Measurements from ENCODE around the gene RIPOR3.

The RIPOR3 gene

DNA sequence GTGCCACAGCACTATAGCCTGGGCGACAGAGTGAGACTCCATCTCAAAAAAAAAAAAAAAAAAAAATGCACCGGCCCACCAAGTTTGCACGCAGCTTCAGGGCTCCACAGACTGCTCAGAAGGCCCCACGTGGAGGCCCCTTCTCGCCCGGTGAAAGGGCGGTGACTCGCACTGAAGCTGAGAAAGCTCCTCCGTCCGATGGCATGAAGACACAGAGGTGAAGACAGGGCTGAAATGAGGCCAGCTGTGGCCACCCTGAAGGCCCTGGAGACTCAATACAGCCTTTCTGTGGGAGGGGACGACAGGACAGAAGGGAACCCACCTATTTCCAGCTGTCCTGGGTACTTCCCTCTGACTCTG is 97.1 kb downstream of the RIPOR3 start:
- Histone ChIP-seq H3K9ac (peak overlapping the region in 2 of 11 experiments; percentile 4 to 20; a peak in 2 of 22 replicates), H3K9me3 (replicated peaks in 1 of 11) (no peaks in the 10 kb centered on the region), H4K20me1 (peaks cover 0 to 29% (median 0%) of the 10 kb centered on the region in 11 experiments; a peak in 5 of 22 replicates), H3K4me3 (no peak overlapping the region), H3K4me1 (peaks cover 8 to 40% (median 19%) of the 10 kb centered on the region in 10 experiments; a peak in 17 of 20 replicates), H3K27me3 (no peaks in the 10 kb centered on the region), H3K36me3 (peaks cover 0 to 16% (median 10%) of the 10 kb centered on the region in 11 experiments; a peak in 13 of 22 replicates), H3K4me2 (peak overlapping the region in 7 of 11 experiments; percentile 20 to 55 (median 22); a peak in 7 of 22 replicates), H3K27ac (no peak overlapping the region; a peak in 1 of 22 replicates)
- TF ChIP-seq Cebpa-rat (IDR thresholded peaks at IDR 0.05), result no peak

GRCh38 chr20:50593005-50593335 is 98.4 kb downstream of the RIPOR3 start:
- Histone ChIP-seq H3K4me3 (no peak overlapping the region), H3K9me3 (replicated peaks in 1 of 11) (no peaks in the 10 kb centered on the region), H3K4me1 (peaks cover 8 to 36% (median 19%) of the 10 kb centered on the region in 10 experiments; a peak in 16 of 20 replicates), H4K20me1 (peaks cover 0 to 34% (median 0%) of the 10 kb centered on the region in 11 experiments; a peak in 6 of 22 replicates), H3K9ac (no peak overlapping the region), H3K36me3 (peaks cover 0 to 22% (median 12%) of the 10 kb centered on the region in 11 experiments; a peak in 15 of 22 replicates), H3K4me2 (no peak overlapping the region), H3K27me3 (no peaks in the 10 kb centered on the region), H3K27ac (no peak overlapping the region)
- no peak for TF ChIP-seq Cebpa-rat (IDR thresholded peaks at IDR 0.05)

DNA sequence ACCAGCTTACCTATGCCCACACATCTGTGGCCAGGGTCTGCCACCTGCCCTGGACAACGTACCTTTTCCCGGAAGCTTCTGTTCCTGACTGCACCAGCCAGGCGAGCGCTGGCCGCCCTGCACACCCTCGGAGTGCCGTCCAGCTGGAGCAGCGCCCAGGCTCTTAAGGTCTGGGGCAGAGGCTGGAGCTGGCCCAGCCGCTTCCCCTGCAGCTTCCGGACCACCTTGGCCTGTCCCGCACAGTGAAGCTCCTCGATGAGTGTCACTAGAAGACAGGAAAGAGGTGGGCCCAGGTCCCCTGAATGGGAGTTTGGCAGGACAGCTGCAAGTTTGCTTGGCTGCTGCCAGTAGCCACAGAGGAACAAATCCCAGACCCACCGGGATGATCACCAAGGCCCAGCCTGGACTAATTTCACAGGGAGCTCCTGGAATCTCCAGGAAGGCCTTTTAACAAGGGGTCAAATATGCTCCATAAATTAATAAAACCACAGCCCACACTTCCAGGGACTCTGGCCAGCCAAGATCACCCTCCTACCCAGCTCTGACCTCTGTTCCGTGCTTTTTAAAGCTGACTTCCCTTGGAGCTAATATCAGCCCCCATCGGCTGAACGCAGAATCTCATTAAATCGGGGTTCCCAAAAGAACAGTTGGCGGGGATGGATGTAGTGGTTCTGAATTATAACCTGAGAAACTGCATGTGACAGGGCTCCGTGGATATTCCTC is 98.9 kb downstream of the RIPOR3 start:
- no peak for TF ChIP-seq Cebpa-rat (IDR thresholded peaks at IDR 0.05)

DNA sequence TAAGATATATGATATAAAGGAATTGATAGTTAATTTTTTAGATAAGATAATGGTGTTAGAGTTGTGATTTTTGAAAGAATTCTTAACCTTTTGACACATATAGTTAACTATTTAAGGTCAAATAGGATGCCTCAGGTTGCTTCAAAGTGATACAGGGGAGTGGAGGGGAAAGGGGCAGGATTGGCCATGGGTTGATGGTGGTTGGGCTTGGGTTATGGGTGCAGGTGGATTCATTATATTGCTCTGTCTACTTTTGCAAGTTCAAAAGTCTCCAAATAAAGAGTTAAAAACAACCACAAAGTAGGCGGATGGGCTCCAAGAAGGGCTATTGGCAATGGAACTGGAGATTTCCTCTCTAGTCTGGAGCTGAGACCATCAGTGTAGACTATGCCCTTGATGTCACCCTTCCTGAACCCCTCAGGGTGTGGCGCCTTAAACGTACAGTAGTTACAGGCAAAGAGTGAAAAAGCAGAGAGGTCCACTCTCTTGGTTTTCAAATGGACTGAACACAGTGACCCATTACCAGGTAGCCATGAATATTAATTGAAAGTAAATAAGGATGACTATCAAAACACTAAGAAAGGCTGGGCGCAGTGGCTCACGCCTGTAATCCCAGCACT is 100.0 kb downstream of the RIPOR3 start:
- no peak overlapping the region for H3K4me3 ChIP-seq
- no peak for TF ChIP-seq Cebpa-rat (IDR thresholded peaks at IDR 0.05)
- H4K20me1 ChIP-seq, result peaks cover 0 to 50% (median 6%) of the 10 kb centered on the region in 11 experiments; a peak in 7 of 22 replicates
- no peak overlapping the region for H3K27ac ChIP-seq
- no peaks in the 10 kb centered on the region for H3K9me3 ChIP-seq (replicated peaks in 1 of 11)
- peaks cover 6 to 39% (median 28%) of the 10 kb centered on the region in 11 experiments for H3K36me3 ChIP-seq
- H3K9ac ChIP-seq, result no peak overlapping the region
- H3K4me1 ChIP-seq, result peaks cover 6 to 25% (median 19%) of the 10 kb centered on the region in 10 experiments; a peak in 16 of 20 replicates
- no peak overlapping the region for H3K4me2 ChIP-seq
- no peaks in the 10 kb centered on the region for H3K27me3 ChIP-seq

More for the DNA sequence above, 98.9 kb downstream of the RIPOR3 start:
- H3K27me3 ChIP-seq, result no peaks in the 10 kb centered on the region
- H4K20me1 ChIP-seq, result peaks cover 0 to 39% (median 4%) of the 10 kb centered on the region in 11 experiments; a peak in 7 of 22 replicates
- H3K27ac ChIP-seq, result no peak overlapping the region
- no peak overlapping the region for H3K9ac ChIP-seq
- no peaks in the 10 kb centered on the region for H3K9me3 ChIP-seq (replicated peaks in 1 of 11)
- peaks cover 0 to 28% (median 17%) of the 10 kb centered on the region in 11 experiments; a peak in 19 of 22 replicates for H3K36me3 ChIP-seq
- peaks cover 8 to 33% (median 19%) of the 10 kb centered on the region in 10 experiments; a peak in 16 of 20 replicates for H3K4me1 ChIP-seq
- H3K4me3 ChIP-seq, result no peak overlapping the region
- H3K4me2 ChIP-seq, result no peak overlapping the region

GRCh38 chr20:50590348-50590664 is 101.0 kb downstream of the RIPOR3 start:
- Histone ChIP-seq H4K20me1 (peaks cover 0 to 51% (median 6%) of the 10 kb centered on the region in 11 experiments; a peak in 7 of 22 replicates), H3K4me1 (peaks cover 0 to 14% (median 10%) of the 10 kb centered on the region in 10 experiments; a peak in 12 of 20 replicates), H3K4me3 (no peak overlapping the region), H3K9me3 (replicated peaks in 1 of 11) (no peaks in the 10 kb centered on the region), H3K36me3 (peaks cover 17 to 49% (median 39%) of the 10 kb centered on the region in 11 experiments), H3K27ac (no peak overlapping the region), H3K27me3 (no peaks in the 10 kb centered on the region), H3K9ac (no peak overlapping the region), H3K4me2 (no peak overlapping the region)
- TF ChIP-seq Cebpa-rat (IDR thresholded peaks at IDR 0.05), result no peak

DNA sequence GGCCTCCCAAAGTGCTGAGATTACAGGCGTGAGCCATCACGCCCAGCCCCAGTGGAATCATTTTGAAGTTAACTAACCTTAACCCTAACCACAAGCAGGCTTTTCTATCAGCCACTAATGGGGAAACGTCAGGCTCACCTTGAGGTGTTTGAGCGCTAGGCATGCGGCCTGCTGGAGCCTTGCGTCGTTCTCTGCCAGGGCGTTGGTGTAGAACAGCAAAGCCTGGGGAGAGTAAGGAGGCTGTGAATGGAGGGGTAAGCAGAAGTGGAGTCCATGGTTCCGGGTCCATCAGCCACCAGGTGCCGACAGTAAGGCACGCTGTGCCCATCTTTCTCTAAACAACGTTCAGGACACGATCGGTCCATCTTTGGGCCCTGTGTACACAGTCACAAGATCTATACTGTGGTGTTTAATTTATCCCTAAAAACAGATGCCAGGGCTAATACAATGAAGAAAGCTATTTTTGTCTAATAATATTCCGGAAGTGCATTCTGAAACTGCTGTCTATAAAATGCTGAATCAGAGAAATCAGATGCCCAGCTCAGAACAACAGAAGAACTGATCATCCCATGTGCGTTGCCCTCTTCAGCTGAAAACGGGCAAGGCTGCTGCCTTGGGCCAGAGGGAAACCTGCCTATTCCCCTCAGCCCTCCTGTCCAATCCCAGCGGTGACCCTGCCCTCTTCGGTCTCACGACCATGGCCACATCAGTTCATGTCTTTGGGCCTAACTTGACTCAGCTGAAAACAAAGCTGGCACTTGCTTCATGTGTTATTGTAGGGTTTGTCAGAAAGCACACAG is 101.6 kb downstream of the RIPOR3 start:
- H3K27me3 ChIP-seq, result no peaks in the 10 kb centered on the region
- peaks cover 0 to 51% (median 6%) of the 10 kb centered on the region in 11 experiments; a peak in 7 of 22 replicates for H4K20me1 ChIP-seq
- no peaks in the 10 kb centered on the region for H3K9me3 ChIP-seq (replicated peaks in 1 of 11)
- peaks cover 0 to 9% (median 5%) of the 10 kb centered on the region in 10 experiments; a peak in 12 of 20 replicates for H3K4me1 ChIP-seq
- H3K27ac ChIP-seq, result no peak overlapping the region
- H3K4me2 ChIP-seq, result no peak overlapping the region
- H3K4me3 ChIP-seq, result no peak overlapping the region
- no peak overlapping the region for H3K9ac ChIP-seq
- TF ChIP-seq Cebpa-rat (IDR thresholded peaks at IDR 0.05), result no peak
- H3K36me3 ChIP-seq, result peaks cover 22 to 55% (median 43%) of the 10 kb centered on the region in 11 experiments

GRCh38 chr20:50588034-50588736 is 103.2 kb downstream of the RIPOR3 start:
- Histone ChIP-seq H4K20me1 (peaks cover 0 to 48% (median 6%) of the 10 kb centered on the region in 11 experiments; a peak in 9 of 22 replicates), H3K9me3 (replicated peaks in 1 of 11) (no peaks in the 10 kb centered on the region), H3K4me1 (peaks cover 0 to 6% (median 0%) of the 10 kb centered on the region in 10 experiments; a peak in 4 of 20 replicates), H3K4me3 (no peak overlapping the region), H3K27ac (no peak overlapping the region), H3K9ac (no peak overlapping the region), H3K27me3 (no peaks in the 10 kb centered on the region), H3K36me3 (peaks cover 35 to 69% (median 56%) of the 10 kb centered on the region in 11 experiments), H3K4me2 (no peak overlapping the region)
- TF ChIP-seq Cebpa-rat (IDR thresholded peaks at IDR 0.05), result no peak

GRCh38 chr20:50587291-50587961 is 103.9 kb downstream of the RIPOR3 start:
- no peak overlapping the region for H3K9ac ChIP-seq
- no peak overlapping the region for H3K4me3 ChIP-seq
- peaks cover 42 to 77% (median 64%) of the 10 kb centered on the region in 11 experiments for H3K36me3 ChIP-seq
- peaks cover 5 to 52% (median 14%) of the 10 kb centered on the region in 11 experiments; a peak in 14 of 22 replicates for H4K20me1 ChIP-seq
- TF ChIP-seq Cebpa-rat (IDR thresholded peaks at IDR 0.05), result no peak
- no peaks in the 10 kb centered on the region for H3K9me3 ChIP-seq (replicated peaks in 1 of 11)
- H3K4me1 ChIP-seq, result peaks cover 3 to 13% (median 7%) of the 10 kb centered on the region in 10 experiments
- no peak overlapping the region for H3K4me2 ChIP-seq
- H3K27me3 ChIP-seq, result no peaks in the 10 kb centered on the region
- no peak overlapping the region for H3K27ac ChIP-seq
